ENCODE measurements around the gene SPACA4.
"Not testable (repeated sequence)": the region's sequence is repeated elsewhere in the genome, so short reads cannot be mapped to it uniquely, and the experiment has no call there.

SPACA4 gene

GRCh38 chr19:48618916-48619691 lies 12.6 kb downstream of the SPACA4 start, which contains the start of the genes RPL18 and SPHK2:
Gene RPL18, minus strand, starts transcription at chr19:48619178. Its CDS starts 35 bp downstream, at chr19:48619143.
Gene SPHK2, plus strand, starts transcription at chr19:48619506. Its CDS starts 1,009 bp downstream, at chr19:48620515.
- peak; percentile 90 to 92 for DNase-seq (ENCODE audit: low read depth in 2 of 2)

GRCh38 chr19:48619692-48620585 lies 13.4 kb downstream of the SPACA4 start:
- DNase-seq (ENCODE audit: low read depth in 2 of 2): no peak

DNA sequence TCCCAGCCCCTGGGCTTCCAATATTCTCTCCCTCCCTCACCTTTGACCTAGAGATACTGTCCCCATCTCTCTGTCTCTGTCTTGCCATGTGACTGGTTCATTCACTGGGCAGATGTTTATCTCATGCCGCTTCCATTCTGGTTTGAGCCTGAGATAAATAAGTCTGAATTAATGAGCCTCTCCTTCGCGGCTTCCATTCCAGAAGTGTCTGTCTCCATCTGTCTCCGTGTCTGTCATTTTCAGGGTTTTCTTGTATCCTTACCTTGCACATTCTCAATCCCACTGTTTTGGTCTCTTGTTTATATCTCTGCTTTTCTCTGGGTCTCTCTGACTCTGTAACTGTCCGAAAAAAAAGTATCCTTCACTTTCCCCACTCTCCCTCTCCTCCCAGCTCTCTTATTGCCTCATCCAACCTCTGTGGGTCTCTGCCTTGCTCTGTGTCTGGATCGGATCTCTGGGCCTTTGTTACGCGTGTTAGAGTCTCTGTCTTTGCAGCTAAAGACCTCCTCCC lies 17.1 kb downstream of the SPACA4 start:
- DNase-seq (ENCODE audit: low read depth in 2 of 2): no peak

DNA sequence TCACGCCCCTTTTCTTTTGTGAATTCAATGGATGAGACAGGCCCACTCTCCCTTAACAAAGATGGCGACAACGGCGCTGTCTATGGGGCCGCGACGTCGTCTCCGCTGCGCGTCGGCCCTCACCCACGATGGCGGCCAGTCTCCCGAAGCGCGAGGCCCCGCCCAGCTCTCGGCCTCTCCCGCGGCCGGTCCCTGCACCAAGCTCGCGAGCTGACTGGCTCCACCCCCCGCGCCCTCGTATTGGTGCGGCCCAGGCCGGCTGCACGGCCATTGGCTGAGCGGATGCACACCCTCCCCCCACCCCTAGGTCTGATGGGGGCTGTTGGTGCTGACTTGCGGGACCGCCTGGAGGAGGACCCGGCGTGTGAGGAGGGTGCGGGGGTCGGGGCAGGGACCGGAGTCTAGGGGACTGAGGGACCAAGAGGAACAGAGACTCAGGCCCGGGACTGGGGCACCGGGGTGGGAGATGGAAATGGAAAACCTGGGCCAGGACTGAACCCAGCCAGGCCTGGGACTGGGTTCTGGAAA lies 17.6 kb downstream of the SPACA4 start:
- peak; percentile 88 to 98 for DNase-seq (ENCODE audit: low read depth in 2 of 2)

DNA sequence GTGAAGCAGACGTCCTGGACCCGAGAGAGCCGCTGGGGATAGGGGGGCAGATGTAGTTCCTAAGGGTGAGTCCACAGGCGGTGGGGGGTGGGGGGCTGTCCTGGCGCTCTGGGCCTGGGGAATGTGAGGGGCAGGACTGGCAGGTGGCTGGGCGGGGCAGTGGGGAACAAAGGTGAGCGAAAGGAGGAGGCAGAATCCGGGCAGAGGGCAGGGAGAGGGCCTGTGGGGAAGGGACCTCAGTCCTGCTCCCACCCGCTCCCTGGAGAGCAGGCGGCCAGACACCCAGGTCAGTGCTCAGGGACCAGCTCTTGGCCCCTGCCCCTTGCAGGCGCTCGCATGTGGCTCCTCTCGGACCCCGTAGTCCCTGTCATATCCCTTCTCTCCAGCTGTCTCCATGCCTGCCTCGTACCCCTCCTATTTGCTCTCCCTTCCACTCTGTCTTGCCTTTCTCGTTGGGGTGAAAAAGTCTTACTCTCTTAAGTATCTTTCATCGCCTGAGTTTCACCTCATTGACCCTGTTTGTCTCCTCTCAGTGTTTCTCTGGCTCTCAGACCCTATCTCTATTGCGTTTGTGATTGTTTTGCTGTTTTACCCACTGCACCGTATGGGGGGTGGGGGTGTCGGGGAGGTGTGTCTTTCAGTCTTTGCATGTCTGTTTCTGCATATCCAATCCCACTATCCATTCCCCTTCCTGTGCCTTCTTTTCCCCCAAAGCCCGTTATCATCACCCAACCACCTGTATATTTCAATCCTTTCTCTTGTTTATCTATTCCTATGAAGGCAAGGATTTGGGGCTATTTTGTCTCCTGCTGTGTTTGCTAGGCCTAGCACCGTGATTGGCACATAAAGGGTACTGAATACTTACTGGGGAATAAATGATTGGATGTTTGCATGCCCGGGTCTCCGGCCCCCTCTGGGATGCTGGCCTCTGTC lies 18.5 kb downstream of the SPACA4 start:
- no peak for DNase-seq (ENCODE audit: low read depth in 2 of 2)

GRCh38 chr19:48625891-48626327 lies 19.4 kb downstream of the SPACA4 start:
- DNase-seq (ENCODE audit: low read depth in 2 of 2): no peak

DNA sequence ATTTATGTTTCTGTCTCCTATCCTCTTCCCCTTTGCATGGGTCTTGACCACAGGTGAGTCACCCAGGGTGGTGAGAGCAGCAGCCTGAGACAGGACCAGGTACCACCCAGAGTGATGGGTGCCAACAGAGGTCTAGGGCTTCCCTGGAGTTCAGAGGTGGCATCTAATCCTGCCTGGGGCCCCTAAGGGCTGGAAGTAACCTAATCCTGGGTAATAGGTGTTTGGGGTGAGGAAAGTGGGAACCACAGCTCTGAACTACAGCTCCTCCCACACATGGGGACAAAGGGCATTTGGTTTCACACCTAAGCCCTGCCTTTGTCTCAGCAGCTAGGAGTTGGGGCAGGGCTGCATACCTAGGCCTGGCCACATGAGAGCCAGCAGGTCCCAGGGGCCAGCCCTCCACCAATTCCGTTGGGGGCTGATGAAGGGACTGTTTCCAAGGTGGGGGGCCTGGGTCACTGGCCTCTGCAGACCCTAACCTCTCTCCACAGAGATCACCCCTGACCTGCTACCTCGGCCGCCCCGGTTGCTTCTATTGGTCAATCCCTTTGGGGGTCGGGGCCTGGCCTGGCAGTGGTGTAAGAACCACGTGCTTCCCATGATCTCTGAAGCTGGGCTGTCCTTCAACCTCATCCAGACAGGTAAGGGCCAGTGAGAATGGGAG lies 20.8 kb downstream of the SPACA4 start:
- DNase-seq (ENCODE audit: low read depth in 2 of 2): no peak

DNA sequence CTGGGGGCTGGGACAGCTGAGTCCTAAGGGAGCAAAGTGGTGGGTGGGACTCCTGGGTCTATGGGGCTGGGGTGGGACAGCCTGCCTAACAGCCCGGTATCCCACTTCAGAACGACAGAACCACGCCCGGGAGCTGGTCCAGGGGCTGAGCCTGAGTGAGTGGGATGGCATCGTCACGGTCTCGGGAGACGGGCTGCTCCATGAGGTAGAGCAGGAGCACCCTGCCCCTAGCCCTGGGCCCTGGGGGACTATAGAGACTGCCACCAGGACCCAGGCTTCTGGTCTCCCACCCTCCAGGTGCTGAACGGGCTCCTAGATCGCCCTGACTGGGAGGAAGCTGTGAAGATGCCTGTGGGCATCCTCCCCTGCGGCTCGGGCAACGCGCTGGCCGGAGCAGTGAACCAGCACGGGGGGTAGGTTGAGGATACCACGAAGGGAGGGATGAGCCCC lies 21.3 kb downstream of the SPACA4 start:
- no peak for DNase-seq (ENCODE audit: low read depth in 2 of 2)

DNA sequence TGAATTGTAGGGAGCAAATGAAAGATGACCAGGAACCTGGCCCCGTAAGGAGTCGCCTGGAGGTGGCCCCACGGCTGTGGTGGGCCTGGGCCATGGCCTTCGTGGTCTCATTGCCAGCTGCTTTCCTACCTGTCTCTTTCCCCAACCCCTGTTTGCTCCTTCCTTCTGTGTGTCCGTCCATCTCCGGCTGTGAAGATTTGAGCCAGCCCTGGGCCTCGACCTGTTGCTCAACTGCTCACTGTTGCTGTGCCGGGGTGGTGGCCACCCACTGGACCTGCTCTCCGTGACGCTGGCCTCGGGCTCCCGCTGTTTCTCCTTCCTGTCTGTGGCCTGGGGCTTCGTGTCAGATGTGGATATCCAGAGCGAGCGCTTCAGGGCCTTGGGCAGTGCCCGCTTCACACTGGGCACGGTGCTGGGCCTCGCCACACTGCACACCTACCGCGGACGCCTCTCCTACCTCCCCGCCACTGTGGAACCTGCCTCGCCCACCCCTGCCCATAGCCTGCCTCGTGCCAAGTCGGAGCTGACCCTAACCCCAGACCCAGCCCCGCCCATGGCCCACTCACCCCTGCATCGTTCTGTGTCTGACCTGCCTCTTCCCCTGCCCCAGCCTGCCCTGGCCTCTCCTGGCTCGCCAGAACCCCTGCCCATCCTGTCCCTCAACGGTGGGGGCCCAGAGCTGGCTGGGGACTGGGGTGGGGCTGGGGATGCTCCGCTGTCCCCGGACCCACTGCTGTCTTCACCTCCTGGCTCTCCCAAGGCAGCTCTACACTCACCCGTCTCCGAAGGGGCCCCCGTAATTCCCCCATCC lies 22.1 kb downstream of the SPACA4 start:
- no peak for DNase-seq (ENCODE audit: low read depth in 2 of 2)

DNA sequence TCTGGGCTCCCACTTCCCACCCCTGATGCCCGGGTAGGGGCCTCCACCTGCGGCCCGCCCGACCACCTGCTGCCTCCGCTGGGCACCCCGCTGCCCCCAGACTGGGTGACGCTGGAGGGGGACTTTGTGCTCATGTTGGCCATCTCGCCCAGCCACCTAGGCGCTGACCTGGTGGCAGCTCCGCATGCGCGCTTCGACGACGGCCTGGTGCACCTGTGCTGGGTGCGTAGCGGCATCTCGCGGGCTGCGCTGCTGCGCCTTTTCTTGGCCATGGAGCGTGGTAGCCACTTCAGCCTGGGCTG lies 22.7 kb downstream of the SPACA4 start:
- no peak for DNase-seq (ENCODE audit: low read depth in 2 of 2)

GRCh38 chr19:48629599-48630295 lies 23.2 kb downstream of the SPACA4 start:
- DNase-seq (ENCODE audit: low read depth in 2 of 2): no peak

DNA sequence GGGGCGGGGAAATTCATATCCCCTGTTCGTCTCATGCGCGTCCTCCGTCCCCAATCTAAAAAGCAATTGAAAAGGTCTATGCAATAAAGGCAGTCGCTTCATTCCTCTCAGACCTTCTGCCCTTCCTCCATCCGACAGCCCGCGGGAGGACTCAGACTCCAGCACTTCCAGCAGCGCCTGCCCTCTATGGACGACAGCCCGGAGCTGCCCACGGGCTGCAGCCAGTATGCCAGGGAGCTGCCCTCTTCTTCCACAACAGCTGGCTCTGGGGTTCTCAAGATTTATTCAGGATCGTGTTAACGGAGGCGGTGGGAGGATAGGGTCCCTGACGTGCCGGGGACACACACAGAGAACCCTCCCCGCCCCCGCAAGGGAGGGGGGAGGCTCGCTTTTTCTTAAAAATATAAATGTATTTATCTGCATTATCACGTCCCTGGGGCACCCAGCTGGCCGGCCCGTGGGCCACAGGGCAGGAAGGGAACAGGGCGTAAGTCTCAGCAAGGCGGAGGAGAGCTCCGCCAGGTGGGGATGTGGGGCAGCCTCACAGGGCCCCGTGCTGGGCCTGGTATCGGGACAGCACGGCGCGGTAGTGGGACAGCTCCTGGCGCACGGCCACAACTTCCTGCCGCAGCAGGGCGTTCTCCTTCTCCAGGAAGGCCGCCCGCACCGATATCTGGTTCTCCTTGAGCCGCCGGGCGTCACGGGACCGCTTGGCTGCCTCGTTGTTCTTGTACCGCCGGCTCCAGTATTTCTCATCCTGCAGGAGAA lies 23.9 kb downstream of the SPACA4 start:
- DNase-seq (ENCODE audit: low read depth in 2 of 2): no peak

GRCh38 chr19:48631225-48631624 lies 24.7 kb downstream of the SPACA4 start:
- DNase-seq (ENCODE audit: low read depth in 2 of 2): no peak

DNA sequence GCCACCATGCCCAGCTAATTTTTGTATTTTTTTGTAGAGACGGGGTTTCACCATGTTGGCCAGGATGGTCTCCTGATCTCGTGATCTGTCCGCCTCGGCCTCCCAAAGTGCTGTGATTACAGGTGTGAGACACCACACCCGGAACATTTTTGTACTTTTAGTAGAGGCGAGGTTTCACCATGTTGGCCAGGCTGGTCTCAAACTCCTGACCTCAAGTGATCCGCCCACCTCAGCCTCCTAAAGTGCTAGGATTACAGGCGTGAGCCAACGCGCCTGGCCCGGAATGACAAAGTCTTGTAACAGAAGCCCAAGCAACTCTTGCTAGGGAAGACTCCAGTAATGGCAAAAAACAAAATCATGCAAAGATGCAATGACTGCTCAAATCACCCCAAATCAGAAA lies 25.7 kb downstream of the SPACA4 start:
- not testable (repeated sequence) for DNase-seq (ENCODE audit: low read depth in 2 of 2)

- no peak for DNase-seq (ENCODE audit: low read depth in 2 of 2)
Observed at GRCh38 chr19:48632692-48633147, 26.2 kb downstream of the SPACA4 start.

DNA sequence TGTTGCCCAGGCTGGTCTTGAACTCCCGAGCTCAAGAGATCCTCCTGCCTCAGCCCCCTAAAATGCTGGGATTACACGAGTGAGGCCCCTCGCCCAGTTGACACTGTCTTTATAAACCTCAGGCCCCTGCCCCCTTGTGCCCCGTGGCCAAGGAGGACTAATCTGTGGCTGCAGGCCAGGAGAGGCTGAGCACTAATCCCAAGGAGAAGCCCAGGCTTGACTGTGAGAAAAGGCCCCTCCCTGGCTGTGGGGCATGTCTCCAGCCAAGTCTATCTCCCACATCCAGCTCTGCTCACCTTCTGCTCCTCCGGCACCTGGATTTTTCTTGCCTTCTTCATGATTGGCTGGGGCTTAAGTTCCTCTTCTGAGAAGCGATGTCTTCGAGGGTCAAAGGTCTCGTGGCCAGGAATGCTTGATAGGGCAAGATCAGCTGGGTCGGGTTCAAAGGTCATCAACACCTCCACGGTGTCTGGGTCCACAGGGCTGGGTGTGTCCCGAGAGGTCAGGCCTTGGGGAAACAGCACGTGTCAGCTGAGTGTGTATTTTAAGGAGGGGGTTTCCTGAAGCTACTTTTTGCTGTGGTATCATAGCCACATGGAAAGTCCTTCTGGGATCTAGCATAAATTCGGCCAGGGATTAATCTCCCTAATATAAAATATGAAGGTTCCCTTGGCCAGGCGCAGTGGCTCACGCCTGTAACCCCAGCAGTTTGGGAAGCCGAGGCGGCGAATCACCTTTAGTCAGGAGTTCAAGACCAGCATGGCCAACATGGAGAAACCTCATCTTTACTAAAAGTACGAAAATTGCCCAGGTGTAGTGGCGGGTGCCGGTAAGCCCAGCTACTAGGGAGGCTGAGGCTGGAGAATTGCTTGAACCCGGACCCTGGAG lies 26.9 kb downstream of the SPACA4 start:
- no peak for DNase-seq (ENCODE audit: low read depth in 2 of 2)

GRCh38 chr19:48634036-48634342 lies 27.4 kb downstream of the SPACA4 start:
- no peak for DNase-seq (ENCODE audit: low read depth in 2 of 2)
